ENCODE data around the gene FAM20B.
"Not testable (repeated sequence)": the region's sequence is repeated elsewhere in the genome, so short reads cannot be mapped to it uniquely, and the experiment has no call there.

FAM20B gene, protein sequence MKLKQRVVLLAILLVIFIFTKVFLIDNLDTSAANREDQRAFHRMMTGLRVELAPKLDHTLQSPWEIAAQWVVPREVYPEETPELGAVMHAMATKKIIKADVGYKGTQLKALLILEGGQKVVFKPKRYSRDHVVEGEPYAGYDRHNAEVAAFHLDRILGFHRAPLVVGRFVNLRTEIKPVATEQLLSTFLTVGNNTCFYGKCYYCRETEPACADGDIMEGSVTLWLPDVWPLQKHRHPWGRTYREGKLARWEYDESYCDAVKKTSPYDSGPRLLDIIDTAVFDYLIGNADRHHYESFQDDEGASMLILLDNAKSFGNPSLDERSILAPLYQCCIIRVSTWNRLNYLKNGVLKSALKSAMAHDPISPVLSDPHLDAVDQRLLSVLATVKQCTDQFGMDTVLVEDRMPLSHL

DNA sequence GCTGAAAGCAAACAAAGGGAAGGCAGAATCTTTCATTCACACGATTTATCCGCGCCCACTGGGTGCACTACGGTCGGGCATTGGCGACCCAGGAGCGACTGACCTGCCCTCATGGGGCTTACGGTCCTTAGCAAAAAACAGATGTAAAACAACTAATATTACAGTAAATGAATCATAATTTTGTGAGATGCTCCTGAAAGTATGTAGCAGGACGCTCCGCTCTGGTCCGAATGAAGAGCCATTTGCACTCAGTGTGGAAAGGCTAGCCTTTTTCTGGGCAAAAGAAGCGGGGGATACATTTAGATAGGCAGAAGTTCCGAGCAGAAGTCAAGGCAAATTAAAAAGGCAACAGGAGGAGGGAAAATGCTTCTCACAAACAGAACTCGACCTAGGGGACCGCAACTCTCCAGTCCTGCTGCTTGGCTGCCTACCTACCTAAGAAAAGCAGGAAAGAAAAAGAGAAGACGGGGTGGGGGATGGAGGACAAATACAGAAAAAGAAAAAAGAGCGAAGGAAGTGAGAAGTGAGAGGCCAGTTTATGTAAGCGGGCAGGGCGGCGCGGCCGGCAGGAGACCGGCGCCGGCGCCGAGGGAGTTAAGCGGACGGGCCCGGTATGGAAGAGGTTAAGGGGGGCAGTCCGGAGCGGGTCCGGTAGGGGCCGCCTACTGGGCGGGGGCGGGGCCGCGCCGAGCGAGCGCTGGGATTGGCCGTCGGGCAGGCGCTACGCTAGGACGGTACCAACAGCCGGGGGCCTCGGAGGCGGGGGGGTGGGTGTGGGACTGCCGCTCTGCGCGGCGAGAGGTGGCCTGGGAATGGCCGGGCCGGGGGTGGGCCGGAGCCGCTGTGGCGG, at the start of gene FAM20B:
Gene FAM20B (plus strand): TSS at position 770 of the 850 bp plus-strand sequence. CDS start 17,954 bp downstream, outside the sequence.
- peak; percentile 85 for DNase-seq (ENCODE audit: low spot score)

DNA sequence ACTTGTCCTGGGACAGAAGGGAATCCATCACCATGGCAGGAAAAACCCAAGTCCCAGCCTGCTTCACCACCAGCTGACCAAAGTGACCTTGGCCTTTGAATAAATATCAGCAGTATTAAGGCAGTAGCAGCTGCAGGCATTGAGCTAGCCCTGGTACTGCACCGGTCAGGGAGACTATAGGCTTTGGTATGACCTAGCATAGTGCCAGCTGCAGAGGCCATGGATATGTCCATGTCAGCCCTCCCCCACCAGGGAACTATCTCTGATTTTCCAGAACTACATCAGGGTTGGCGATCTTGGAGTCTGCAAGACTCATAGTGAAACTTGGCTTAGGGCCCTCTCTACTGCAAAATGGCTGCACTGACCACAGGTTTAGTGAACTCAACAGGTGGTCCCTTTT, 49.2 kb upstream of the FAM20B start:
- no peak for DNase-seq (ENCODE audit: low spot score)

DNA sequence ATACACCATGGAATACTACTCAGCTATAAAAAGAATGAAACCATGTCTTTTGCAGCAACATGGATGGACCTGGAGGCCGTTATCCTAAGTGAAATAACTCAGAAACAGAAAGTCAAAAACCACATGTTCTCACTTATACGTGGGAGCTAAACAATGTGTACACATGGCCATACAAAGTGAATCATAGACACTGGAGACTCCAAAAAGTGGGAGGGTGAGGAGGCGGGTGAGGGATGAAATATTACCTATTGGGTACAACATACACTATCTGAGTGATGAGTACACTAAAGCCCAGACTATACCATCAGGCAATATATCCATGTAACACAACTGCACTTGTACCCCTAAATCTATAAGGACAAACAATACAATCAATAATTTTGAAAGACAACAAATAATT, 39.5 kb upstream of the FAM20B start:
- DNase-seq (ENCODE audit: low spot score) = no peak

DNA sequence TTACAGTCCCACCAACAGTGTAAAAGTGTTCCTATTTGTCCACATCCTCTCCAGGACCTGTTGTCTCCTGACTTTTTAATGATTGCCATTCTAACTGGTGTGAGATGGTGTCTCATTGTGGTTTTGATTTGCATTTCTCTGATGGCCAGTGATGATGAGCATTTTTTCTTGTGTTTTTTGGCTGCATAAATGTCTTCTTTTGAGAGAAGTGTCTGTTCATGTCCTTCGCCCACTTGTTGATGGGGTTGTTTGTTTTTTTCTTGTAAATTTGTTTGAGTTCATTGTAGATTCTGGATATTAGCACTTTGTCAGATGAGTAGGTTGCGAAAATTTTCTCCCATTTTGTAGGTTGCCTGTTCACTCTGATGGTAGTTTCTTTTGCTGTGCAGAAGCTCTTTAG, 37.5 kb upstream of the FAM20B start:
- DNase-seq (ENCODE audit: low spot score) = not testable (repeated sequence)

DNA sequence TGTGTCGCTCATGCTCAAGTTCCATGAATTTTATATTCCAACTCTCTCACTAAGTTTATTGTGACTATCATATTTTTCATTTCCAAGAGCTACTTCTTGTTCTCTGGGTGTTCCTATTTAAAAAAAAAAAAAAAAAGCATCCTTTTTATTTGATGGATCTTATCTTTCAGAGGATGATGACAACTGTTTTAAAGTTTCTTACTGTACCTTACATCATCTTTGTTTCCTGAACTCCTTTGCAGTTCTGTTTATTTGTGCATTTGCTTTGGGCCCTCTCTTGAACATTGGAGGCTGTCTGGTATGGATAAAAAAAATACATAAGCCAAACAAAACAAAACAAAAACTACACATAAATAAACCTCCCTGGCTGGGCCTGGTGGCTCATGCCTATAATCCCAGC, 32.1 kb upstream of the FAM20B start:
- no peak for DNase-seq (ENCODE audit: low spot score)

DNA sequence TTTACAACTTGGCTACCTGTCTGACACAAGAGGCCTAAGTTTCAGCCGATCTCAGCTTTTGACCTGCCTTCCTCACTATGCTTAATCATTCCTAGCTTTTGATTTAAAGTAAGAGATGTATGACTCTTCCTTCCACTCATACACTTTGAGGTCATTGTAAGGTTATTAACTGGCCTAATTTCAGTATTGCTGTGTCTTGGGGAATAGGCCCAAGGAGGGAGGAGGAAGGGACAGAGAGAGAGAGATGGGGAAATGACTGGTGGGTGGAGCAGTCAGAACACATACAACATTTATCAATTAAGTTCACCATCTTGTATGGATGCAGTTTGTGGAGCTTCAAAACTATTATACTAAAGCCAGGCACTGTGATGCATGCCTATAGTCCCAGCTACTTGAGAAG, 28.3 kb upstream of the FAM20B start:
- no peak for DNase-seq (ENCODE audit: low spot score)

DNA sequence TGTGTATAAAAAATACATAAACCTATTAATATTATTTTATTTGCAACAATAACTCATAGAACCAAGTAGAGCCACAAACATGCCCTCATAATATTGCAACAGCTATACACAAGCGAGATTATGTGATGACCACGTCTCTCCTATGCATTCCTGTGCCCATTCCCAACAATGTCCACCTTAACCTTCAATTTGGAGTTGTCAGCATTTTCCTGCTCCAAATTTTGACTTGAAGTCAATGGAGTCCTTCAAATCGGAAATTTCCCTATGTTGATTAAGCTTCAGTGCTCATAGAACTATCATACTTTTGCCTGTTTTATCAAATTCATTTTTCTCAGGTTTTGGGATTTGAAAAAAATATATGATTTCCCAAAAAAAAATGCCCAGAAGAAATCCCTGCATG, 27.4 kb upstream of the FAM20B start:
- no peak for DNase-seq (ENCODE audit: low spot score)

DNA sequence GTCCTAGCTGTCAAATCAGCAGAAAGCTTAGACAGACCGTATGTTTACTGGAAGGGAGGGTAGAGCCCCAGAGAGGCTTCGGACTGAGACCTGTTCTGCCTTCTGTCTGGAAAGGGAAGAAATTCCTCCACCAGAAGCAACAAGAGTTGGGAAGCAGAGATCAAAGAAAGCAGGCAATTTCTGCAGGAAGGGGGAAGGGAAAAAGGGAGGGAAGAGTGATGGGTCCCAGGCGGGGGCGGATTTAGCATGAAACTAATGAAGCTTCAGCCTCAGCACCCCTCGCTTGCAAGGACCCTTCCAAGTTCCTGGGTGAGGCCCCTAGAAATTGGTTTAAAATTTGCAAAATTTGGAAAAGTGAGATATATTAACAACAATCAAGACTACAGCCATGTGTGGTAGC, 26.6 kb upstream of the FAM20B start:
- no peak for DNase-seq (ENCODE audit: low spot score)

DNA sequence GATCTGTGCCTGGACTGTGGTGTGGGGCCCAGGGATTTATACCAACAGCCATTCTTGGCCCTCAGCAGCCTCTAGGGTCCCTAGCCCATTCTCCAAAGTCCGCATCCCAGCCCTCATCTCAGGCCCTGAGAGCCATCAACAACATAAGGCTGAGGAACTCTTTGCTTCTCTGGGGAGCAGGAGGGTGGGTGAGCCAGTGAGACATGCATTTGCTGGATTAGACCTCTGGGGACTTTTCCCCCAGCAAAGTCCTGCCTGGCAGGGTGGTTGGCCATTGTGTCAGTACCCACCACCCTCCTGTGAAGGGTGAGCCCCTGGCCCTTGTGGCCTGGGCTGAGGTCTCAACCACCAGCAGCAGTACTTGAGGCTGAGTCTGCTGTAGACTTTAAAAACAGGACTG, 24.2 kb upstream of the FAM20B start:
- DNase-seq (ENCODE audit: low spot score) = no peak

DNA sequence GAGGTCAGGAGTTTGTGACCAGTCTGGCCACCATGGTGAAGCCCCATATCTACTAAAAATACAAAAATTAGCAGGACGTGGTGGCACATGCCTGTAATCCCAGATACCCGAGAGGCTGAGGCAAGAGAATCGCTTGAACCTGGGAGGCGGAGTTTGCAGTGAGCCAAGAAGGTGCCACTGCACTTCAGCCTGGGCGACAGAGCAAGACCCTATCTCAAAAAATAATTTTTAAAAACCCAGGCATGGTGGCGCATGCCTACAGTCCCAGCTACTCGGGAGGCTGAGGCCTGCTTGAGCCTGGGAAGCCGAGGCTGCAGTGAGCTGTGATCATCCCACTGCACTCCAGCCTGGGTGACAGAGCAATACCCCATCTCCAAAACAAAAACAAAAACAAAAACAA, 23.6 kb upstream of the FAM20B start:
- DNase-seq (ENCODE audit: low spot score) = not testable (repeated sequence)

DNA sequence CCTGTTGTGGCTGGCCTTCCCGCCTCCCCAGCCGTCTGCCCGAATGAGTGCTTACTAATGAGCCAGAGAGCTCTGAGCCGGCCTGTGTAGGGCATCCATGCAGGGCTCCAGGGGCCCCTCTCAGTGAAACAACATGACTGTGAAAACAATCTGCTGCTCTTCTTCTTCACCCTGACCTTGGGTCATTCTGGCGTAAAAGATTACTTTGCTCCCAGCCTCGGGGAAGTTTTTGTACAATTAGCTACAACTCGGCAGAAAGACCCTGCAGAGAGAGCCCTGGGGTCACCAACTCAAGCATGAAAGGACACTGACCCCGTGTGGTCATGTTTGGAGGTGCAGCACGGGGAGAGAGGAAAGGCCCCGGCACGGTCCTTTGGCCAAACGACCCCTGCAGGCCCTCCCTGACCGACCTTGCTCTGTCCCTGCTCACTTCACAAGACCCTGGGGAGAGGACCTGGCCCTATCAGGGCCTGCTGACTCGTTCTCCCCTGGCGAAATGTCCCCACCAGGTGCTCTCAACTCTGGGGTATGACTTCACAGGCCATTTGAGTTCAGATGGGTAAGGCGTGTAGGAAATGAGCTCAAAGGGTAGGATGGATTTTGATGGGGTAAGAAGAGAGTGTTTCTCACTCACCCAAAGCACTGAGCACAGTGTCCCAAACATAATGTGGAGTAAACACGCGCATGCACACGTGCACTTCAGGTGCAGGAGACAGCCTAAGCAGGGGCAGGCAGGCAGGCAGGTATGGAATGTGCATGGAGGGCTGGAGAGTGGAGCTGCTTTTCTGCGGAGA, 22.9 kb upstream of the FAM20B start:
- DNase-seq (ENCODE audit: low spot score) = peak; percentile 64

DNA sequence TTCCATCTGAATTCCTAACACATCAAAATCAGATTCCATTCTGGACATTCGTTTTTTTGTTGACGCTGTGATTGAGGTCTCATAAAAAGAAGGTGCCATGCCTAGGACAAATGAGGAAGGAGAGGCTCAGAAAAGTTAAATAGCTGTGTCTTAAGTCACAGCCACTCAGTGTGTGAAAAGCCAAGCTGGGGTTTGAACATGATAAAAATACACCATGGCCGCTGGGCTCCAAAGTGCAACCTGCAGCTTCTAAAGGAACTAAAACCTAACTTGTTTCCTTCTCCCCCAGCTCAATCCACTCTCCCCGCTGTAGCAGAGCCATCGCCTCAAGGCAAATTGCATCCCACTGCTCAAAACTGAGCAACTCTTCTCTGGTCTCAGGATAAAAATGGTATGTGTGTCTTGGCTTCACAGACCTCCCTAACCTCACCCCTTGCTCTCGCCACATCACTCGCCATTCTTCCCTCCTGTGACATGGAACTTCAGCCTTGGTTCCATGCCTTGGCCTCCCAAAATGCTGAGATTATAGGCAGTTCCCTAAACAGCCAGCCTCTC, 22.1 kb upstream of the FAM20B start:
- DNase-seq (ENCODE audit: low spot score) = no peak

DNA sequence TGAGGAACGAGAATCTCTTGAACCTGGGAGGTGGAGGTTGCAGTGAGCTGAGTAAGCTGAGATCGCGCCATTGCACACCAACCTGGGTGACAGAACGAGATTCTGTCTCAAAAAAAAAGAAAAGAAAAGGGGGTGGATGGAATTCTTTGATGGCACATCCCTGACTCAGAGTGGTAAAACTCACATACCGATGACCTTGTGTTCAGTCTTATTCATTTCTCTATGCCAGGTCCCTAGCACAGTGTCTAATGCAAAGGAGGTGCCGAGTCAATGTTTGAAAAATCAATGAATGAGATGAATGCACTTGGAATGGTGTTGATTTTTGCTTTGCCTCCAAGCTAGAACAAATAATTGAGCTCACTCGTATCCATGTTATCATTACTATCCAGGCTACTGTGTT, 18.5 kb upstream of the FAM20B start:
- no peak for DNase-seq (ENCODE audit: low spot score)

DNA sequence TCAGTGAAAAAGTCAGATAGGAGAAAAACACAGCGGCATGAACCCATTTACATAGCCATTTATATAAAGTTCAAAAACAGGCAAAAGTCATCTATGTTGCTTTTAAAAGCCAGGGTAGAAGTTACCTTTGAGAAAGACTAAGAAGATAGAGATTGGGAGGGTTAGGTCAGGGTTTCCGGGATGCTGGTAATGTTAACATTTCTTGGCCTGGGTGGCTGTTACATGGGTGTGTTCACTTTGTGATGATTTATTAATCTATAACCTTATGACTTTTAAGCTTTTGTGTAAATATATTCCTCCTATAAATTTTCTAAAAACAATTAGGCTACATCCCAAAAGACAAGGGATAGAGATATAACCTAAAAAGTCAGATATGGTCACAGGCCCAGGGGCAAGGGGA, 15.0 kb upstream of the FAM20B start:
- DNase-seq (ENCODE audit: low spot score) = no peak

DNA sequence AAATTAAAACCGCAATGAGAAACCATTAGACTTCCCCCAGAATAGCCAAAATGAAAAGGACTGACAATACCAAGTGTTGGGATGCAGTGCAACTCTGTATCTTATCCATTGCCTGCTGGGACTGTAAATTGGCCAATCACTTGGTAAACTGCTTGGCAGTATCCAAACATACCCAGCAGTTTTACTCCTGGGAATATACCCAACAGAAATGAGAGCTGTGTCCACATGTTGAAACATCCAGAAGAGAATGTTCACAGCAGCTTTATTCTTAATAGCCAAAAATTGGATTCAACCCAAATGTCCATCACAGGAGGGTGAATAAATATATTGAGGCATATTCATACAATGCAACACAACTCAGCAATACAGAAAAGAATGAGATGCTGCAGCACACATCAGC, 13.7 kb upstream of the FAM20B start:
- no peak for DNase-seq (ENCODE audit: low spot score)

DNA sequence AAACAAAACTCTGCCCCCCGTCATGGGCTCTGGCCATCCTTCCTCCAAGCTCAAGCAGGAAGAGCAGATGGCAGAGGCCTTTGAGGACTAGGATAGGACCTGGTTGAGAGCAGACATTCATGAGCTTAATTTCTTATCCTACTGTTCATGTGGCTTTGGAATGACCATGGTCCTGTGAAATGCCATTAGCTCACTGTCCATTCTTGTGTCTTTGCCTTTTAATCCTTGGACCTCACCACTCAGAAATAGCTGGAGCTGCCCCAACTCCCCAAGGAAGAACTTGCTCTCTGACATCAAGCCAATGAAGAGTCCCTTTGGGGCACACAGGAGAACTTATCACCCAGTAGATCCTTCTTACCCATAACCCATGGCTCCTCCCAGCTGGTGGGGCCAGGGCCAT, 11.6 kb upstream of the FAM20B start:
- DNase-seq (ENCODE audit: low spot score) = no peak

DNA sequence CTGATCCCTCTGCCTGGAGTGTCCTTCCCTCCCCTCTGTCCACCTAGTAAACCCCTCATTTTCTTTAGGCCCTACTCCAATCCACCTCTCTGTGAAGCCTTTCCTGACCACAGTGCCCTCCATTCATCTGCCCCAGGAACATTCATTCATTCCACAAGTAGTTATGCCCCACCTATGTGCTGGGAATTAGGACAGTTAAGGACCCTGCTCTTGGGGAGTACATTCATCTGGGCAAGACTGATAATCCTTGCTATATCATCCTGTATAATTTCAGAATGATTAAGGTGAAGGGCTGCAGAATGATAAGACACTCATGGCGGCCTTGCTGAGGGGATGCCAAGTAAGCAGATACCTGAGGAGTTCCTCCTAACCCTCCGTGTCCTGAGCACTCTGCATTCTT, 10.3 kb upstream of the FAM20B start:
- no peak for DNase-seq (ENCODE audit: low spot score)

DNA sequence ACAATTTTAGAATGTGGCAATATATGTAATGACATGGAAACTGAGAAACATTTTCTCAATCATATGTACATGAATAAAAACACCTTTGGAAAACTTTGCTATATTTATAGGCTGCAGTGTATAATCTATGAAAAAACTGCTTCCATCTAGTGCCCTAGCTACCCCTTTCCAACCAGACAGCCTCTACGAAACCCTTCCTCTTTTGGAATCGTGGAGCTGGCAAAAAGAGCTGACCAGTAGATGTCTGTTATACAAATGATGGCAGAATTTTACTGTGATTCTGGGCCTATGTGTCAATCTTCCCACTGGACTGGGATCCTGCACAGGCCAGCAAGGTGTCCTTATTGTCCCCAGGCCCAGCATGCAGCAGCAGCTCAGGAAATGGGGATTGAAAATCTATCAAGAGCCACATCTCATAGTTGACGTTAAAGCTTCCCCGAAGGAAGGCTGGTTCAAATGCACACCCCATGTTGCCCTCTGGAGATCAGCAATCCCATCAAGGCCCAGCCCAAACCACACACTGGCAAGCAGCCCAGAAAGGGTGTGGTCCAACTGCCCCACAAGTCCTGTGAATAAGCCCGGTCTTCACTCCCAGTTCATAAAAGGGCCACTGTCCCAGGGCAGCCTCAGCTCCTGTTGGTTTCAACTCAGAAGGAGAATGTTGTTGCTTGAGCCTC, 8.8 kb upstream of the FAM20B start:
- DNase-seq (ENCODE audit: low spot score) = peak; percentile 96

DNA sequence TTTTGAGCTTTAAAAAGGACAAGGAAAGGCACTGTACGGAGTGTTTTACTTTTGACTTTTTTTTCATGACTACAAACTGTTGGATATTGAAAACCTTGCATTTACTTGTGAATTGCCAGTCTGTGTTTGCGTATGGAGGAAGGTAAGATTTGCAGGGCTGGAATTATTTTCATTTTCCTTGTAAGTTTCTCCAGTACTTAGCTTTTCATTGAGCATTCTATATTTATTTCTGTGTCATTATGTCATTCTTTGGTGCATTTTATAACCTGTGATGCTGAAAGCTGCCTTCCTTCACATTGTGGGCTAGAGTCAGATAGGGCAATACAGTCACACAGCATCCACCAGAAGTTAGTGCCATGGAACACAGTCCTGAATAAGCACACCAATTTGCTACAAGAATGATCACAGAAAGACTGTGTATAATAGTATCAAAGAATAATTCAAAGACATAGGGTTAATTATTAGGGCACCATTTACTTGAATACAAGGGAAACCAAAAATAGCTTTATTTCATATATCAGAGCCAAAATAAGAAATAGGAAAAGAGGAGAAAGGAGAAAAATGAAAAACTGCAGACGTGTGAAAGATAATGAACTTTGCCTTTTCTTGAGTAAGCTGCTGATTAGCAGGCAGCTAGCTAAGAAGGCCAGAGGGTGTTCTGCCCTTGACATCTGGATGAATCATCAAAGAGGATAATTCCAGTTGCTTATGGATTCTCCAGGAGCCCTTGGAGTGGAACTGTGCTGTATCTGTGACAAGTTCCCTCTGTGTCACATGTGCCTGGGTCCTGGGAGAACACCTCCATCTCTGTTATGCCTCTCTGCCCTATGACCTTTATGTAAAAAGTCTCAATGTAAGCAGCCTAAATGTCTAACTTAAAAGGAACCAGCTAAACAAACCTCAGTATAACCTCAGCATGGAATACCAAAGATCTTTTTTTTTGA, 8.0 kb upstream of the FAM20B start:
- DNase-seq (ENCODE audit: low spot score) = no peak

DNA sequence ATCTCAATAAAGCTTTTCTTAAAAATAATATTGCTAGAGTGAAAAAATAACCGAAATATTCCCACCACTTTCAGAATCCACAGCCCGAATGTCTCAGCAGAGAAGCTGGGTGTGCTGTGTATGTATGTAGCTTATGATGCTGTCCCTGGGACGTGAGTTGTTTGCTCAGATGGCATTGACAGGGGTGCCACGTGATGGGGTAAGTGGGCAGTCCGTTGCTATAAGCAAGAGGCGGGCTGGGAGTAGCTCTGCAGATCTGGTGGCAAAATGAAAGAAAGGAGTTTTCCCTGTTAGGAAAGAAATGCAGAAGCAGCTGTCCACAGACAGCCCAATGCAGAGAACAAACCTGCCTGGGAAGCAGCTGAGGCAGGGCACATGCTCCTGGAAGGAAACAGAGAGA, 3.8 kb upstream of the FAM20B start:
- peak; percentile 83 for DNase-seq (ENCODE audit: low spot score)

Data from pons (tissue), 1 donor.